Measurements from ENCODE around the gene YPEL5.

The YPEL5 gene

DNA sequence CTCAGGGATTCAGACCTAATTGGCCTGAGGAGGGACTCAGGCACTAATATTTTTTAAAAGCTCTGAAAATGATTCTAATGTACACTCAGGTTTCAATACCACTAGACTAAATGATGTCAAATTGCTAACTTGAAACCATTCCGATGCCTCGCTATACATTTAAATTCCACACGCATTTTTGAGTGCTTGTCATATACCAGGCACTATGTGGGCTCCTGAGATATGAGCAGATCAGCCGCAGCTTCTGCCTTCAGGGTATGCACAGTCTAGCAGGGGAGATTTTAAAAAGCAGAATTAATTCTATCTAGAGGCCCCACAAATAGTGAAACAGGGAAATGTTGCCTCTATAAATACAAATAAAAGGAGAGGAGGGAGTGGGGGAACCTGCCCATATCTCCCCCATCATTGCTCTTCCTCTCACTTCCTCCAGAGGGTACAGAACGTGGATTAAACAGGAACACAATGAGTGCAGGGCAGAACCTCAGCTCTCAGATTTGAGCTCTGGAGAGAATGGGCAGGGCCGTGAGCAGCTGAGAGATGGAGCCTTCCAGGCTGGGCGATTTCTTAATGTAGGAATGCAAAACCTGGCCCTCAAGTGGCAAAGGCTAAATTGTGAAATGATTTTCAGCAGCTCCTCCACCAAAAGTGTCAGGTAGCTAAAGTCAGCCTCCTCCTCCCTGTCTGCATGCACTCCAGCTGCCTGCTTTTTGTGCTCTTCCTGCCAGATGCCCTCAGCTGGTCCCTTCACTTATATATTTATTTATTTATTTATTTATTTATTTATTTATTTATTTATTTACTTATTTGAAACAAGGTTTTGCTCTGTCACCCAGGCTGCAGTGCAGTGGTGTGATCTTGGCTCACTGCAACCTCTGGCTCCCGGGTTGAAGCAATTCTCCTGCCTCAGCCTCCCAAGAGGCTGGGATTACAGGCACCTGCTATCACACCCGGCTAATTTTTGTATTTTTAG, 59.9 kb downstream of the YPEL5 start:
- no peak for DNase-seq (ENCODE audit: low spot score)

DNA sequence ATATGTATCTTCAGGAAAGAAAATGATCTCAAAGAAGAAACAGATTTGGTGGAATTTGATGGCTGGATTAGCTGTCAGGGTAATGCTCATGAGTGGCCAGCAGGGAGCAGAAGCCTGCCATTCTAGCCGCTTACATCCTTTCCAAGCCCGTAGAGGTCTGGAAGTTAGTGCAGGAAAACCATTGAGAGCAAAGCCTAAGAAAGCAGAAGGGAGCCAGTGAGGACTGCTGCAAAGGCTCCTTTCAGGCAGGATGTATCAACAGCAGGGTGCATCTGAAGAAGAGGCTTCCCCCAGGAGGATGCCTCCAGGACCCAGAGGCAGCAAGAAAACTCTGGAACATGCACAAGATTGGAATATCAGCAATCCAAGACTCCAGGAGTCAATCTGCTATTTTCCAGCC, 61.6 kb downstream of the YPEL5 start:
- DNase-seq (ENCODE audit: low spot score): peak; percentile 68

DNA sequence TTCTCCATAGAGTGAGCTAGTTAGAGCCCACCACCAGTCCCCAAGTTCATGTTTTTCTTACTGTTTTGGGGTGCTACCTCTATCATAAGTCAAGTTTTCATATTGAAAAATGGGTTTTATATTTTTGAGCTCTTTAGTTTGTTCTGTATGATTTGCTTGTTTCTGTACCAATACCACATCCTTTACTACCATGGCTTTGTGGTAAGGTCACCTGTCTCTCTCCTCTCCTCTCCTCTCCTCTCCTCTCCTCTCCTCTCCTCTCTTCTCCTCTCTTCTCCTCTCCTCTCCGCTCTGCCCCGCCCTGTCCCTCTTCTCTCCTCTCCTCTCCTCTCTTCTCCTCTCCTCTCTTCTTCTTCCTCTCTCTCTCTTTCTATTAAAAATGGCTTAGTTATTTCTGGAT, 62.4 kb downstream of the YPEL5 start:
- DNase-seq (ENCODE audit: low spot score): no peak
